ENCODE results near the gene ADAMTS3. TPM values are rescaled to one million over a fixed set of nuclear protein-coding genes. Genes with fewer than 3 reads are reported as not detected.
A peak's percentile ranks its signal among the peaks of the same experiment; 100 is the strongest.

The ADAMTS3 gene
- total RNA-seq, 1 donor, result 2.2 TPM

- Histone ChIP-seq H3K27ac (ENCODE audit: low read depth, low read length) (no peak overlapping the region), H3K79me2 (ENCODE audit: insufficient read depth, low read length) (no peaks in the 10 kb centered on the region), H3K36me3 (ENCODE audit: insufficient read depth, low read length) (no peaks in the 10 kb centered on the region), H3K27me3 (ENCODE audit: insufficient read depth, low read length) (no peaks in the 10 kb centered on the region), H4K20me1 (ENCODE audit: insufficient read depth, low read length) (no peaks in the 10 kb centered on the region), H3K9me3 (ENCODE audit: low read depth, low read length) (no peaks in the 10 kb centered on the region), H3K4me2 (ENCODE audit: insufficient read depth, low read length) (no peak overlapping the region), H2AFZ (ENCODE audit: low read length) (no peak overlapping the region), H3K4me1 (ENCODE audit: insufficient read depth, low read length) (no peaks in the 10 kb centered on the region), H3K4me3 (ENCODE audit: insufficient read depth, low read length) (no peak overlapping the region)
- TF ChIP-seq, protein P1, sequence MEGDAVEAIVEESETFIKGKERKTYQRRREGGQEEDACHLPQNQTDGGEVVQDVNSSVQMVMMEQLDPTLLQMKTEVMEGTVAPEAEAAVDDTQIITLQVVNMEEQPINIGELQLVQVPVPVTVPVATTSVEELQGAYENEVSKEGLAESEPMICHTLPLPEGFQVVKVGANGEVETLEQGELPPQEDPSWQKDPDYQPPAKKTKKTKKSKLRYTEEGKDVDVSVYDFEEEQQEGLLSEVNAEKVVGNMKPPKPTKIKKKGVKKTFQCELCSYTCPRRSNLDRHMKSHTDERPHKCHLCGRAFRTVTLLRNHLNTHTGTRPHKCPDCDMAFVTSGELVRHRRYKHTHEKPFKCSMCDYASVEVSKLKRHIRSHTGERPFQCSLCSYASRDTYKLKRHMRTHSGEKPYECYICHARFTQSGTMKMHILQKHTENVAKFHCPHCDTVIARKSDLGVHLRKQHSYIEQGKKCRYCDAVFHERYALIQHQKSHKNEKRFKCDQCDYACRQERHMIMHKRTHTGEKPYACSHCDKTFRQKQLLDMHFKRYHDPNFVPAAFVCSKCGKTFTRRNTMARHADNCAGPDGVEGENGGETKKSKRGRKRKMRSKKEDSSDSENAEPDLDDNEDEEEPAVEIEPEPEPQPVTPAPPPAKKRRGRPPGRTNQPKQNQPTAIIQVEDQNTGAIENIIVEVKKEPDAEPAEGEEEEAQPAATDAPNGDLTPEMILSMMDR (IDR thresholded peaks at IDR 0.05; ENCODE audit: extremely low read depth, low read depth, low read length), result no peak
- no peak for DNase-seq (ENCODE audit: insufficient read length, low spot score, missing footprints)
Observed at GRCh38 chr4:72286910-72287309, 282.1 kb downstream of the ADAMTS3 start.

DNA sequence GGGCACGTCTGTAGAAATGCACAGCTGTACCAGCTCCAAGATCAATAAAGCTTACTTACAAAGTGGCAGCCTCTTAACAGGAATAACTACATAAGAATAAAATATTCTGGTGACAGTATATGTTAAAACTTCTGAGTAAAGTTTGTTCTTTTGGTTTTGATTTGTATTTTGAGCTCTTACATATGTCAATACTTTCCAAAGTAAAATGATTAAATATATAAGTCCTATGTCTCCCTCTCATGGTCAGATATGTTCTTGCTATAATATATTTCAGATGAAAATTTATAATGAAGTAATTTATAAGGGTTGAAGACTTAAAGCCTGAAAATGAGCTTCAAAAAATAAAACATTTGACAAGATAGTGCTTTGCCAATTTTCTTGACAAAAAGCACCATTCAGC lies 282.8 kb downstream of the ADAMTS3 start:
- Histone ChIP-seq H3K36me3 (ENCODE audit: insufficient read depth, low read length) (no peaks in the 10 kb centered on the region), H3K27me3 (ENCODE audit: insufficient read depth, low read length) (no peaks in the 10 kb centered on the region), H3K4me1 (ENCODE audit: insufficient read depth, low read length) (no peaks in the 10 kb centered on the region), H3K4me3 (ENCODE audit: insufficient read depth, low read length) (no peak overlapping the region), H3K9me3 (ENCODE audit: low read depth, low read length) (no peaks in the 10 kb centered on the region), H3K4me2 (ENCODE audit: insufficient read depth, low read length) (no peak overlapping the region), H3K27ac (ENCODE audit: low read depth, low read length) (no peak overlapping the region), H3K79me2 (ENCODE audit: insufficient read depth, low read length) (no peaks in the 10 kb centered on the region), H2AFZ (ENCODE audit: low read length) (no peak overlapping the region), H4K20me1 (ENCODE audit: insufficient read depth, low read length) (no peaks in the 10 kb centered on the region)
- no peak for DNase-seq (ENCODE audit: insufficient read length, low spot score, missing footprints)
- TF ChIP-seq, protein P1 (IDR thresholded peaks at IDR 0.05; ENCODE audit: extremely low read depth, low read depth, low read length), result peak; percentile 40

DNA sequence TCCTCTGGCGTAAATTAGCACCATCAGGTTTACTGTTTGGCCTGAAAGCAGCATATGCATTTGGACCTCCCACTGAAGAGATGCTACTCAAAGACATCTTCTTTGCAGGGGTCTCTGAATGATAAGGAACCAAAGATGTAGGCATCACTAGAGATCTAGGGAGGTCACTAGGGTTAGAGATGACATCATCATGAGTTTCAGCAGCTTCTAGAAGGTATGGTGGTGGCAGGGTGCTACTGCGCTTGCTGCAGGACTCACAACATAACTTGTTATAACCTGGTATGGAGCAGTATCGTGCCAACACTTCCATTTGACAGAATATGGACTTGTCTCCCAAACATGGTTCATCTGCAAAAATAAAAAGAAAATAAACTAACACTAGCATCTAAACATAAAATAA lies 285.7 kb downstream of the ADAMTS3 start:
- no peak overlapping the region for H3K4me3 ChIP-seq (ENCODE audit: insufficient read depth, low read length)
- no peaks in the 10 kb centered on the region for H3K79me2 ChIP-seq (ENCODE audit: insufficient read depth, low read length)
- no peak overlapping the region for H3K27ac ChIP-seq (ENCODE audit: low read depth, low read length)
- H2AFZ ChIP-seq (ENCODE audit: low read length), result no peak overlapping the region
- no peaks in the 10 kb centered on the region for H4K20me1 ChIP-seq (ENCODE audit: insufficient read depth, low read length)
- H3K4me1 ChIP-seq (ENCODE audit: insufficient read depth, low read length), result no peaks in the 10 kb centered on the region
- TF ChIP-seq, protein P1 (IDR thresholded peaks at IDR 0.05; ENCODE audit: extremely low read depth, low read depth, low read length), result no peak
- no peaks in the 10 kb centered on the region for H3K27me3 ChIP-seq (ENCODE audit: insufficient read depth, low read length)
- no peaks in the 10 kb centered on the region for H3K9me3 ChIP-seq (ENCODE audit: low read depth, low read length)
- DNase-seq (ENCODE audit: insufficient read length, low spot score, missing footprints), result no peak
- no peaks in the 10 kb centered on the region for H3K36me3 ChIP-seq (ENCODE audit: insufficient read depth, low read length)
- no peak overlapping the region for H3K4me2 ChIP-seq (ENCODE audit: insufficient read depth, low read length)

- Histone ChIP-seq H3K9me3 (ENCODE audit: low read depth, low read length) (no peaks in the 10 kb centered on the region), H3K4me1 (ENCODE audit: insufficient read depth, low read length) (no peaks in the 10 kb centered on the region), H3K36me3 (ENCODE audit: insufficient read depth, low read length) (no peaks in the 10 kb centered on the region), H3K79me2 (ENCODE audit: insufficient read depth, low read length) (no peaks in the 10 kb centered on the region), H3K27me3 (ENCODE audit: insufficient read depth, low read length) (no peaks in the 10 kb centered on the region), H3K4me2 (ENCODE audit: insufficient read depth, low read length) (no peak overlapping the region), H3K4me3 (ENCODE audit: insufficient read depth, low read length) (no peak overlapping the region), H3K27ac (ENCODE audit: low read depth, low read length) (no peak overlapping the region), H2AFZ (ENCODE audit: low read length) (no peak overlapping the region), H4K20me1 (ENCODE audit: insufficient read depth, low read length) (no peaks in the 10 kb centered on the region)
- DNase-seq (ENCODE audit: insufficient read length, low spot score, missing footprints), result no peak
- TF ChIP-seq, protein P1 (IDR thresholded peaks at IDR 0.05; ENCODE audit: extremely low read depth, low read depth, low read length), result no peak
Observed at GRCh38 chr4:72280252-72280651, 288.8 kb downstream of the ADAMTS3 start.

All from osteoblast (primary cell).